SK-N-SH treated with all-trans-retinoic acid at 6 μM for 48 hours (cell line): ENCODE measurements around the gene SMLR1.

Experiments
- GLIS3 ChIP-seq: fragments of 250-450 bp; sonication (Bioruptor Pico); IDR thresholded peaks from 2 replicates; pipeline ENCODE4 v1.5.0; 2020; ENCODE audit warnings: mild to moderate bottlenecking, moderate library complexity
- PATZ1 ChIP-seq: fragments of 250-450 bp; sonication (Bioruptor Pico); IDR thresholded peaks from 2 replicates; pipeline ENCODE4 v1.8.0; 2020; ENCODE audit warnings: mild to moderate bottlenecking, moderate library complexity, borderline replicate concordance
- POU6F1 ChIP-seq: fragments of 250-450 bp; sonication (Bioruptor Pico); IDR thresholded peaks from 2 replicates; pipeline ENCODE4 v1.8.0; 2021; ENCODE audit warnings: low read depth, mild to moderate bottlenecking, moderate library complexity, borderline replicate concordance
- RARB ChIP-seq: fragments of 250-450 bp; sonication (Bioruptor Pico); IDR thresholded peaks from 2 replicates; pipeline ENCODE4 v1.8.0; 2021; ENCODE audit warnings: mild to moderate bottlenecking, moderate library complexity
- TCF4 ChIP-seq: fragments of 250-450 bp; sonication (Bioruptor Pico); IDR thresholded peaks from 2 replicates; pipeline ENCODE4 v1.8.0; 2021; ENCODE audit warnings: mild to moderate bottlenecking, moderate library complexity, borderline replicate concordance
- ZFP30 ChIP-seq: fragments of 450-650 bp; formaldehyde crosslinking; IDR thresholded peaks from 2 replicates; pipeline ENCODE4 v1.5.0; 2022; ENCODE audit warnings: mild to moderate bottlenecking, moderate library complexity
- ZNF565 ChIP-seq: fragments of 450-650 bp; formaldehyde crosslinking; conservative IDR thresholded peaks from 2 replicates; pipeline ENCODE4 v1.5.0; 2020; ENCODE audit warnings: low read depth, mild to moderate bottlenecking, moderate library complexity
- ZNF70 ChIP-seq: fragments of 450-650 bp; formaldehyde crosslinking; IDR thresholded peaks from 2 replicates; pipeline ENCODE4 v1.5.0; 2020; ENCODE audit warnings: mild to moderate bottlenecking, moderate library complexity

GRCh38 chr6:130824978-130825694 lies 2.1 kb upstream of the SMLR1 start:
- TF ChIP-seq PATZ1 (CRISPR knock-in tag), result no peak
- no peak for TF ChIP-seq RARB (CRISPR knock-in tag)
- TF ChIP-seq POU6F1, result no peak
- TF ChIP-seq GLIS3 (CRISPR knock-in tag), result no peak
- TF ChIP-seq ZNF565 (CRISPR knock-in tag), result no peak
- no peak for TF ChIP-seq ZNF70 (CRISPR knock-in tag)
- no peak for TF ChIP-seq ZFP30 (CRISPR knock-in tag)
- TF ChIP-seq TCF4 (CRISPR knock-in tag), result no peak
